GM12892 (cell line): ENCODE data around the gene ST6GALNAC5.

ENCODE experiments used
- POLR2A ChIP-seq: IDR thresholded peaks from 2 replicates; pipeline ENCODE4 v1.6.1; 2011; ENCODE audit warnings: low read depth, low read length, control low read depth
- POLR2AphosphoS5 ChIP-seq: IDR thresholded peaks from 2 replicates; pipeline ENCODE4 v1.6.1; 2011; ENCODE audit warnings: low read depth, low read length, control low read depth

DNA sequence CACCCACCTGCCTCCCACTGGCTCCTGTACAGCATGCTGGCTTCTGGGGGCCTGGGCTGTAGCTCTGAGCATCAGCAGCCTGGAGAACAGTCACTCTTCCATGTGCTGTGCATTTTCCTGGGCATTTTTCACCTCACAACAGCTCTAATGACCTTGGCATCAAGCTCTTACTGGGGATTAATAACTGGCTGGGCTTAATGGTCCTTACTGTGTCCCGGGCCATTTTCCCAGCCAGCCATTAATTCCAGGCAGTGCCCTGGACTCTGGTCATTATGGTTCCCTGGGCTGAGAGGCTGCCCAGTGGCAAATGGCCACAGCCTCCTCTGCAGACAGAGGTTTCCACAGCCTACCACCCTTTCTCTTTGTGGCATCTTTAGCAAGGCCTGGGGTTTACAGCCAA, 171.8 kb downstream of the ST6GALNAC5 start:
- no peak for TF ChIP-seq POLR2A
- TF ChIP-seq POLR2AphosphoS5: no peak
